ENCODE data around the gene SAMD1.

Gene SAMD1

GRCh38 chr19:14090509-14091080, at the start of gene SAMD1:
SAMD1 (minus strand) TSS chr19:14090751.
- DNase-seq = peak; percentile 77 to 91 (median 85)

GRCh38 chr19:14139944-14140343, 49.4 kb upstream of the SAMD1 start:
- DNase-seq = no peak

- DNase-seq = no peak
These were observed 48.2 kb upstream of the SAMD1 start for GRCh38 chr19:14138576-14139265.

GRCh38 chr19:14136509-14137281, 46.1 kb upstream of the SAMD1 start, which contains the start of gene ASF1B:
ASF1B (minus strand) TSS chr19:14136589; CDS start chr19:14136456, 133 bp downstream.
- DNase-seq = peak; percentile 94 to 99 (median 98)

GRCh38 chr19:14135985-14136508, 45.5 kb upstream of the SAMD1 start:
- no peak for DNase-seq

GRCh38 chr19:14135355-14135754, 44.8 kb upstream of the SAMD1 start:
- no peak for DNase-seq

- DNase-seq = no peak
These were observed 37.5 kb upstream of the SAMD1 start for GRCh38 chr19:14127929-14128509.

- DNase-seq = no peak
These were observed 36.6 kb upstream of the SAMD1 start for GRCh38 chr19:14127176-14127575.

- no peak for DNase-seq
These were observed 32.4 kb upstream of the SAMD1 start for GRCh38 chr19:14122924-14123323.

- no peak for DNase-seq
These were observed 29.9 kb upstream of the SAMD1 start for GRCh38 chr19:14120497-14120780.

GRCh38 chr19:14119644-14120496, 29.3 kb upstream of the SAMD1 start:
- no peak for DNase-seq

GRCh38 chr19:14119146-14119545, 28.6 kb upstream of the SAMD1 start:
- no peak for DNase-seq

- DNase-seq = peak; percentile 39 to 63 (median 58)
These were observed 27.9 kb upstream of the SAMD1 start for GRCh38 chr19:14118165-14119051.

- DNase-seq = peak; percentile 95 to 98 (median 97)
These were observed 27.2 kb upstream of the SAMD1 start, which contains the start of gene PRKACA for GRCh38 chr19:14117668-14118164. PRKACA (minus strand) TSS chr19:14117762; CDS start chr19:14117547, 215 bp downstream.

GRCh38 chr19:14116918-14117578, 26.5 kb upstream of the SAMD1 start:
- peak in 2 of 6 experiments; percentile 24 to 37 for DNase-seq

GRCh38 chr19:14116525-14116917, 26.0 kb upstream of the SAMD1 start:
- peak in 1 of 6 experiments; percentile 7 for DNase-seq

GRCh38 chr19:14115756-14116155, 25.2 kb upstream of the SAMD1 start:
- no peak for DNase-seq

- peak in 2 of 6 experiments; percentile 13 to 14 for DNase-seq
These were observed 24.3 kb upstream of the SAMD1 start for GRCh38 chr19:14114854-14115253.

- no peak for DNase-seq
These were observed 23.9 kb upstream of the SAMD1 start for GRCh38 chr19:14114439-14114838.

GRCh38 chr19:14113762-14114414, 23.3 kb upstream of the SAMD1 start:
- peak in 4 of 6 experiments; percentile 16 to 35 (median 22) for DNase-seq
